Breast epithelium (tissue), 3 donors: ENCODE measurements around the gene POU6F1.

Source experiments
- POLR2A ChIP-seq: fragments of 450-650 bp; IDR thresholded peaks from one replicate; pipeline ENCODE4 v1.6.1; 2016; ENCODE audit warnings: antibody characterized with exemption, mild to moderate bottlenecking, moderate library complexity
- POLR2AphosphoS5 ChIP-seq, 3 donors: sonication (generic); formaldehyde crosslinking; IDR thresholded peaks; one replicate each; pipeline ENCODE4 v1.6.1; 2017; ENCODE audit warnings: antibody characterized with exemption in 3 of 3
- TF ChIP-seq, protein P1 (sequence below), 3 donors: fragments of 450-650 bp; IDR thresholded peaks; one replicate each; pipeline ENCODE4 v1.5.1; 2016 to 2017; ENCODE audit warnings: antibody characterized with exemption in 3 of 3, mild to moderate bottlenecking in 3 of 3, moderate library complexity in 3 of 3

DNA sequence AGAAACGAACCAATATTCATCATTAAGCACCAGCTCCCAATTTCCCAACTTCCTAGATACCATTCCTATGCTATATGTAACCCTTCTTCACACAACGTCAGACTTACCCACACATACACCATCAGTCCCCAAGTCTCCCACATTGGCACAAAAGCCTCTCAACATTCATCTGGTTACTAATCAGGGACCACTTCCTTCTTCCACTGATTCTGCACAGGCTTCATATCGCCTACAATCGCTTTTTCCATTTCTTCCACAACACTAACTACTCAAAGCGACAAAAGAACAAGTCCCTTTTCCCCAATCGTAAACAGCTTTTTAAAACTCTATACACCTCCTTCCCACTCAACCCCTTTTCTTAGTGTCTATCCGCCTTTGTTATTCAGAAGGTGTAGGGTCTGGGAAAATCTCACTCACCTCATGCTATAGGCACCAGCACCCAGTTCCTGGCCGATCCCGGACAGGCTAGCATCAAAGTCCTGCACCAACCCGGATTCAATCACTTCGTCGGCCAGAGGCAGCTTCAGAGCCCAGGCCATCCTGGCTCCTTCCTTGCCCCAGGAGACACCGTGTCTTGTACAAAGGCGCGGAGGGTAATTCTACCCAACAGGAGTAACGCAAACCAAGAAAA is 45.9 kb downstream of the POU6F1 start:
- TF ChIP-seq, protein P1, sequence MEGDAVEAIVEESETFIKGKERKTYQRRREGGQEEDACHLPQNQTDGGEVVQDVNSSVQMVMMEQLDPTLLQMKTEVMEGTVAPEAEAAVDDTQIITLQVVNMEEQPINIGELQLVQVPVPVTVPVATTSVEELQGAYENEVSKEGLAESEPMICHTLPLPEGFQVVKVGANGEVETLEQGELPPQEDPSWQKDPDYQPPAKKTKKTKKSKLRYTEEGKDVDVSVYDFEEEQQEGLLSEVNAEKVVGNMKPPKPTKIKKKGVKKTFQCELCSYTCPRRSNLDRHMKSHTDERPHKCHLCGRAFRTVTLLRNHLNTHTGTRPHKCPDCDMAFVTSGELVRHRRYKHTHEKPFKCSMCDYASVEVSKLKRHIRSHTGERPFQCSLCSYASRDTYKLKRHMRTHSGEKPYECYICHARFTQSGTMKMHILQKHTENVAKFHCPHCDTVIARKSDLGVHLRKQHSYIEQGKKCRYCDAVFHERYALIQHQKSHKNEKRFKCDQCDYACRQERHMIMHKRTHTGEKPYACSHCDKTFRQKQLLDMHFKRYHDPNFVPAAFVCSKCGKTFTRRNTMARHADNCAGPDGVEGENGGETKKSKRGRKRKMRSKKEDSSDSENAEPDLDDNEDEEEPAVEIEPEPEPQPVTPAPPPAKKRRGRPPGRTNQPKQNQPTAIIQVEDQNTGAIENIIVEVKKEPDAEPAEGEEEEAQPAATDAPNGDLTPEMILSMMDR (IDR thresholded peaks at IDR 0.05) = no peak
- TF ChIP-seq POLR2A (no peak), POLR2AphosphoS5 (IDR thresholded peaks at IDR 0.05) (no peak)
